ENCODE data around the gene ITM2C.

GRCh38 chr2:230821991-230822520, 42.7 kb upstream of the ITM2C start:
- TF ChIP-seq POLR2A (IDR thresholded peaks at IDR 0.05; ENCODE audit: low read depth, low read length) (no peak; the same call in 1 of the 2 replicates), POLR2AphosphoS5 (IDR thresholded peaks at IDR 0.05; ENCODE audit: low read depth, low read length) (peak; percentile 47)
